ENCODE measurements around the gene ZNF213.
"Not testable (repeated sequence)": the region's sequence is repeated elsewhere in the genome, so short reads cannot be mapped to it uniquely, and the experiment has no call there.

Gene ZNF213

DNA sequence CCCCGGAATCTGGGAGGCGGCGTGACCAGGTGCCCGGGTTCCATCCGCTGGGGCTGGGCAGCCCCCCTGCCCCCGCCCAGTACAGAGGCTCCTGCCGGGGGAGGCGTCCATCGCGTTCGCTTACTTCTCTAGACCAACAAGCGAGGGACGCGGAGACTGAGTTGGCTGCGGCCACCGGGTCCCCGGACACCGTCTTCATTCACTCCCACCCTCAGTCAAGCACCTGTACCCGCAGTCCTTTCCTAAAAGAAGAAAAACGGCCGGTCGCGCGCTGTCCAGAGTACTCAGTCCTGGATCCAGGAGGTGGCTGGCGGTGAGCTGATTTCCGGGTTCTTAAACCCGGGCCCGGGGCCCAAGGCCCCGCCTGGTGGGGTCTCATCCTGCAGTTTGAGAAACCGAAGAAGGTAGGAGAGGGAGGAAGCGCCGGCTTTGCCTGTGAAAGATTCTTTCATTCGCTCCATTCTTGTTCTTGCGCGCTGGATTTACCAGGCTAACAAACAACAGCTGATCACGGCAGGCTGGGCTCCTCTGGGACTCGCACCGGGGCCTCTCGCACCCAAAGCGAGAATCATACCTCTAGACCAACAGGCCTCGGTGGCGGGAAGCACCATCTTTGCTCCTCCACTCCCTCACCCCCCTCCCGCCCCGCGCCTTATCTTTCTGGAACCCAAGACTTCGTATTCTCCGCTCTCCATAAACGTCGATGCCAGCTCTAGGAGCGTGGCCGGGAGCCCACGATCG, 35.8 kb downstream of the ZNF213 start:
- DNase-seq (ENCODE audit: low read depth, low spot score) = no peak

DNA sequence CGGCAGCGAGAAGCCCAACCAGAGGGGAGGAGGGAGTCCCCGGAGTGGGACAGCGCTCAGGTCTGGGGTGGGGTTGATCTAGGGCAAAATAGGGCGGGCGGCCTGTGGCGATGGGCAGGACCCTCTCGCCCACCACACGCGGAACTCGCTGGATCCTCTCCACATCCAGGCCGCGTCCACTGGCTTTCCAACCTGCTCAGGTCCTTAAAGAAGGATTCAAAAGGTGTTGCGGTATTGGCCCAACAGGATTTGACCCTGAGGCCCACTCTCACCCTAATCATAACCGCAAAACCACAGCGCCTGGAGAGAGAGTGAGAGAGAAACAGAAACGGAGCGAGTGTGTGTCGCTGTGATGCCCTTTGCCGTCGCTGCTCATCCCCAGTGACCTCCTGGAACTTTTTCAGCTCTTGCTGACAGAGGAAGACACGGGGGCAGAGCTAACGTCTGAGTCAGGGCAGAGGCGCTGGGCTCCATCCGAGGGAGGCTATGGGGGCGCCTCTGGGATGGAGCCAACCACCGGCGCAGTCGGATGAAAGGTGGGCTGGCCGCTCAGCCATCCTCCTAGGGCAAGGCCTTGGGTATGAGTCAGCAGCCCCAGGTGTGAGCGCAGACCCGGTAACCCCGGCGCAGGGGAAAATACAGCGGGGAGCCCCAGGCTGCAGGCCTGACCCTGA, 36.5 kb downstream of the ZNF213 start:
- DNase-seq (ENCODE audit: low read depth, low spot score) = no peak

DNA sequence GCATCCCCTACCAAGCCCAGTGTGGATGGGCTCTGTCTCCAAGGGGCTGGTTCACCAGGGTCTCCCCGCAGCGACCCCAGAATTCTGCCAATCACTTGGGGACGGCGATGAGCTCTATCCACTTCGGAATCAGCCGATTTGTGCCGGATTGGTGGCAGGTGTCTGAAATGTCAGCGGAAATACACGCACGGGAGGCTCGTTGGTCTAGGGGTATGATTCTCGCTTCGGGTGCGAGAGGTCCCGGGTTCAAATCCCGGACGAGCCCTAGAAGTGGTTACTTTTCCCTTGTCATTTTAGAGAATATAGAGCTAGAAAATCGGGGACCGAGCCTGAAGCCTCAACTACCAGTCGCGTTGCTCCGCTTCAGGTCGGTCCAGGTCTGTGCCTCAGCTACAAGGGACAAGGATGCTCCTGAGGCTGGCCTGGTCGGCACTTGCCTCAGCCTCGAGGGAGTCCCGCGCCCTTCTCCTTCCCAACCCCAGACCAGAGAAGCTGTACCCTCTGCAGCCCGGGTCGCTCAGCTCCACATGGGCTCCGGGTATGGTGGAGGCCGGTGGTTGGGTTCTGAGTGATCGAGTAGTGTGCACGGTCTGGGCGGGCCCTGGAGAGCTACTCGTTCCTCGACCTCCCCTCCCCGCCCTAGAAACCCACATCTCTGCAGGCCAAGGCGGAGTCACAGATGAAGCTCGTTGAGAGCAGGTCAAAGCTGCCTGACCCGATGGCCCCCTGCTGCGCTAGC, 37.2 kb downstream of the ZNF213 start:
- DNase-seq (ENCODE audit: low read depth, low spot score) = no peak

DNA sequence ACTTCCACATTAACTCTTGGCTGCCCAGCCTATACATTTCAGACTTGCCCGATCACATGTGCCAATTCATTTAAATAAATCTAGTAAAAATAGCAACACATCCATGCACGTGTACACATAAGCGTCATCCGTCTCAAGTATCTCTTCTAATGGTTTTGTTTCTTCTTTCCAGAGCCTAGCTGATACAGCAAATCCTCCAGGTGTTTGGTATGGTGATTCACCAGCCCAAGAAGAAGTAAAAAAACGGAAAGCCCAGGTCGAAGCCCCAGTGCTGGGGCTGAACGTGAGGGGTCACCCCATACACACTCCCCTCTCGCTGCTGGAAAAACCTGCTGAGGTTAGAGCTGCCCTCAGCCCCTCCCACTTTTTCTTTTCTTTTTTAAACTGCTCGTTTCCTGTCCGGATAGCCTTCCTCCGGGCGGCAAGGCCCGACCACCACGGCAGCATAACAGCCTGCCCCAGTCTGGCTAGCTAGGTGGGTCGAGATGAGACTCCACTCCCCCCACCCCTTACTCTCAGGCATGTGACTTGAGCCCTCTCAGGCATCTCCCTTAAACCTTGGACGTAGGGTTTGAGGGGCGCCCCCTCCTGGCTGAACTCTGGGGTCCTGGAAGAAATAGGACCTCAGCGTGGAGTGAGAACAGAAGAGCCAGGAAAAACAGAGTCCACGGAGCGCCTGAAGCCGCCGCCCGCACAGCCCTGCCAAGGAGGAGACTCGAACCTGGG, 39.2 kb downstream of the ZNF213 start:
- DNase-seq (ENCODE audit: low read depth, low spot score) = no peak

DNA sequence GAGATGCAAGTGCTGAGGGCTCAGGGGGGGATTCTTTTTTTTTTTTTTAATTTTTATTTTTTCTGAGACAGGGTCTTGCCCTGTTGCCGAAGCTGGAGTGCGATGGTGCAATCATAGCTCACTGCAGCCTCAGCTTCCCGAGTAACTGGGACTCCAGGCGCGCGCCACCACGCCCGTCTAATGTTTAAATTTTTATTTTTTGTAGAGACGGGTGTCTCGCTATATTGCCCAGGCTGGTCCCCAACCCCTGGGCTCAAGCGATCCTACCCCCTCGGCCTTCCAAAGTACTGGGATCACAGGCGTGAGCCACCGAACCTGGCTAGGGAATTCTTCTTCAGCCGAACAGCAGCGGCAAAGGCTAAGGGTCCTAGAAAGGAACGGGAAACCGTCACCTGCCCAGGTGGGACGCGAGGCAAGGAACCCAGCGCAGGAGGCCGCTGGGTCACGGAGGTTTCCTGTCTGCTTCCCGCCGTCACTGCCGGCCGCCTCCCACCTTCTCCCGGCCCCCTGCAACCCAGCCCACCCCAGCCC, 39.9 kb downstream of the ZNF213 start:
- no peak for DNase-seq (ENCODE audit: low read depth, low spot score)

DNA sequence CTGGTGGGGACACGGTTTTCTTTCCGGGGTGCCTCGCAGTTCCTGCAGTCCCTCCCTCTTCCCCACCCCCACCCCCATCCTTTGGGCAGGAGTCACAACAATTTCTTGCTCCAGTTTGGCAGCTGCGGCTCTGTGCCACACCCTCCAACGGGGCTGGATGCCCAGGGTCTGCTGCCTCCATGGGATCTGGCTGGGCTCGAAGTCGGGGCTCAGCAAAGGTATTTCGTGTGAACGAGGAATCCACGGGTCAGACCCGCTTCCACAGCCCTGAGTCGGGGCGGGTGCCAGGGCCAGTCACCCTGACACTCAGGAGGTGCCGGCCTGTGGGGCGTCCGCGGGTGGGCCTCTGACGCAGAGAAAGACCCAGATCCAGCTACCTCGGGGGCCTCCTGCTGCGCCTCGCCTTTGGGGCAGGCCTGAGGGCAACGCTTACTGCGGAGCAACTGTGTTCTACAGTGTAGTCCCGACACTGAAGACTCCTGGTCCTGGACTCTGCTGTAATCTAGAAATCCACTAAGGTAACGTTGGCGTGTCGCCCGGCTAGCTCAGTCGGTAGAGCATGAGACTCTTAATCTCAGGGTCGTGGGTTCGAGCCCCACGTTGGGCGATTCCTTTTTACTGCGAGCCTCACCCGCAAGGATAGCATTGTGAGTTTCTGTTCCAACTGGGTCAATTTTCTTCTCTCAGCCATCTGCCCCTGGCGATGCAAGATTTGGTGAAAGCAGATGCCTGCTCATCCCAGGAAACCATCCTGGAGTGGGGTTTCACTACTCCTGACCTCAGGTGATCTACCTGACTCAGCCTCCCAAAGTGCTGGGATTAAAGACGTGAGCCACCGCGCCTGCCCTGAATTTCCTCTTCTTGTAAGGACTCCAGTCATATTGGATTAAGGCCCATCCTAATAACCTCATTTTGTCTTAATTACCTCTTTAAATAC, 40.6 kb downstream of the ZNF213 start:
- DNase-seq (ENCODE audit: low read depth, low spot score) = no peak

DNA sequence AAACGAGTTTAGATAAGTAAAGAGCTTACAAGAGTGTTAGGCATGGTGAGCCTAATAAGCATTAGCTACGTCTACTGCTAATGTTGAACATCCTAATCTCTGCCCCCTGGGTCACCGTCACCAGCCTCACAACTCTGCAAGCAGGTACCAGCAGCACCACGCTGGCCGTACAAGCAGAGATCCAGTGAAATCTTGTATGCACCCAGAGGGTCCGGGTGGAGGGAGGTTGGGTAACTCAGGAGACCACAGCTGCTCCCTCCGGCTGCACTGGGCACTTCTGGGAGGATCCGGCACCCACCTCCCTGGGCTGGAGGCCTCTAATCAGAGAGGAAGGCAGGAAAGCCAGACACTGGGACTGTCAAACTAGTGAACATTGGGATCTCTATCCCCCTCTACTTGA, 44.8 kb downstream of the ZNF213 start:
- no peak for DNase-seq (ENCODE audit: low read depth, low spot score)

DNA sequence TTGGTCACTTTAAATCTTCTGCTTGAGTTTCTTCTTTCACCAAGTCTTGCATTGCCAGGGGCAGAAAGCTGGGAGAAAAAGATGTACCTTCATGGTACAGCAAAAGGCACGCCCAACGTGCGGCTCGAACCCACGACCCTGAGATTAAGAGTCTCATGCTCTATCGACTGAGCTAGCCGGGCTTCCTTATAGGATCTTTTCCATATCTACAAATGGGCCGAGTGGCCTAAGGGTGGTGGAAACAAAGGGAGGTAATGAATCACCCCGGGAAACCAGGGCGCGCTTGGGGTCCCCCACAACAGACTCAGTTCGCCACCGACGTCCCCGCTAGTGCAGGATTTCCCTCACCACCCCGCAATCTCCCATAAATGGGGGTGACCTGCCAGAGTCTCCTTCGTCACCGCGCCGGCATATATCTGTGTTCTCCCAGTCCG, 45.6 kb downstream of the ZNF213 start:
- DNase-seq (ENCODE audit: low read depth, low spot score) = no peak

DNA sequence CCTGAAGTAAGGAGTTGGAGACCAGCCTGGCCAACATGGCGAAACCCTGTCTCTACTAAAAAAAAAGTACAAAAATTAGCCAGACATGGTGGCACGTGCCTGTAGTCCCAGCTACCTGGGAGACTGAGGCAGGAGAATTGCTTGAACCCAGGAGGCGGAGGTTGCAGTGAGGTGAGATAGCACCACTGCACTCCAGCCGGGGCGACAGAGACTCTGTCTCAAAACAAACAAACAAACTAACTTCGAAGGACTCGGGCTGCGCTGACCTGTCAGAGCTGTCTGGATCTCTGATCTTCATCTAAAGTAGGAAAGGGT, 47.4 kb downstream of the ZNF213 start:
- DNase-seq (ENCODE audit: low read depth, low spot score) = not testable (repeated sequence)

DNA sequence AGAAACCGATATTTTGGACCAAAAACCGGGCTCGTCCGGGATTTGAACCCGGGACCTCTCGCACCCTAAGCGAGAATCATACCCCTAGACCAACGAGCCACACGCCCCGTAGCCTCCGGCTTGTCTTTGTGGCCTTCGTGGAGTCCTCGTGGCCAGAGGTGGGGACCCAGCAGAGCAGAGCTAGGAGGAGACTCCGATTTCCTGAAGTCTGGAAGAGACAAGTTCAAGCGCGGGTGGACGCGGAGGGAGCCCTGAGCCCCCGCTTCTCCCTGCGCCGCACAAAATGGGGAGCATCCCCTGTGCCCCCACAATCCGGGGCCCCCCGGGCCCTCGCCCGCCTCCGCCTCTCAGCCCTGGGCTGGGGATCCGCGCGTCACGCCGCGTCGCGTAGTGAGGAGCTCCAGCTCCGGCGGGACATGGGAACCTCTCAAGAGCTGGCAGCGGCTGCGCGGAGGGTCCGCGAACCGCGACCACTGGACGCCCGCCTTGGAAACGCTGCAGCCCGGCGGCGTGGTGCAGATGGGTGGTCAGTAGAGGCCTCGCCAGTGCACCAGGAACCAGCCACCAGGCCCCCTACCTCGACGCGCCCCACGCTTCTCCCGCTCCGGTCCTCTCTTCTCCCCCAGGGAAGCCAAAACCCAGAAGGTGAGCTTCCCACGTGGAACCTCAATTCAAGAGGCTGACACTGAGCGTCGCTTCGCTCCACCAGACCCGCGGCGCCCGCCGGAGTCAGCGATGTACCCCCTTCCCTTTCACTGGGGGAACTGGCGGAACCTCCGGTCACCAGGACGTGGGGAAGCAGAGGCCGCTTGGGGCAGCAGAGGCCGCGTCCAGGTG, 48.0 kb downstream of the ZNF213 start:
- peak; percentile 68 for DNase-seq (ENCODE audit: low read depth, low spot score)

DNA sequence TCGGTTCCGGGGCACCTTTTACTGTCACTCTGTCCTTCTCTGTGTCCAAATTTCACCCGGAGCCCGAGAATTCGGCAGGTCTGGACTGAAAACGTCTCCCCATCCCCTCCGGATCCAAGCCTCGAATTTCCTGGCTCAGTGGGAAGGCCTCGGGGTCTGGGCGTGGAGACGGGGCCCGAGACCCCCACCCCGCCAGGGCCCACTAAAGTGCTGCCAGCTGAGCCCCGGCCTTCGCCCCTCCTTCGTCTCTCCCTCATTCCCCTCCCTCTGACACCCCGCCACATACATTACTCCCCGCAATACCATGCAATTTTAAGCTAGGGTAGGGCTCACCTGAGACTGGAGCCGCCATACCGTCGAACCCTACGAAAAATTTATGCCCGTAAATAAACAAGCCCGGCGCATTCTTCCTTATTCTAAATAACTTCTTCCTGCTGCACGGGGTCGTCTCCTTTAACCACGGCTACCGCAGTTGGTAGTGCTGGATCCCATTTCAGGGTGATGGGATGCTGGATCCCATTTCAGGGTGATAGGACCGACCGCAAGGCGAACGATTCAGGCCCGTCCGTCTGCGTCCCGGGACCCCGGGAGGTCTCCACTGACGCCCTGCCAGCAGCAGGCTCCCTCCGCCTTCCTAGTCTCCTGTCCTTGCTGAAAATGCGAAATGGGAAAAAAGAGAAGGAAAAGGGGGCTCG, 48.8 kb downstream of the ZNF213 start:
- no peak for DNase-seq (ENCODE audit: low read depth, low spot score)

DNA sequence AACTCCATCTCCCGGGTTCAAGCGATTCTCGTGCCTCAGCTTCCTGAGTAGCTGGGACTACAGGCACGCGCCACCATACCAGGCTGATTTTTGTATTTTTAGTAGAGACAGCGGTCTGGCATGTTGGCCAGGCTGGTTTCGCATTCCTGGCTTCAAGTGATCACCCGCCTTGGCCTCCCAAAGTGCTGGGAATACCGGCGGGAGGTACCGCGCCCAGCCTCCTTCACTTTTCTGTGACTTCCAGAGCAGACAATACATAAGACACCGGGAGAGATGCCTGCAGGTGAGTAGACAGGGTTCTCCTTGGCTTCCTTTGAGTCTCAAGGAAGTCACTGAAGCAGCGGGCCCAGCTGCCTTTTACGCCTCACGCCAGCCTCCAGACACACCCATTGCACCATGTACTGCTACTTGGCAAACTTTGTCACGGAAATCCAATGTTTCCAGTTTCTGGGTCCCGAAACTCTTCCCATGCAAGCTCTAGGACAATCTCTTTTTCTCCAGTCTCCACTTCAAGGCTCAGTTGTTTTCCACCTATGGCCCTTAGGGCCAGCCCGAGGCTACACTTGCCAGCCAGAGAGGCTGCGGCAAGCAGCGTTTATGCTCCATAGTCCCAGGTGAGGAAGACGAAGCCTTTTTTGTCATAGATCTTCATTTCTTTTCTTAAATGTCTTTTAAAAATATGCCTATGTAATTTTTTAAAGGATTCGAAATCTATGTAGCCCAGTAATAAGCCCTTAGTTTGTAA, 52.3 kb downstream of the ZNF213 start:
- no peak for DNase-seq (ENCODE audit: low read depth, low spot score)

DNA sequence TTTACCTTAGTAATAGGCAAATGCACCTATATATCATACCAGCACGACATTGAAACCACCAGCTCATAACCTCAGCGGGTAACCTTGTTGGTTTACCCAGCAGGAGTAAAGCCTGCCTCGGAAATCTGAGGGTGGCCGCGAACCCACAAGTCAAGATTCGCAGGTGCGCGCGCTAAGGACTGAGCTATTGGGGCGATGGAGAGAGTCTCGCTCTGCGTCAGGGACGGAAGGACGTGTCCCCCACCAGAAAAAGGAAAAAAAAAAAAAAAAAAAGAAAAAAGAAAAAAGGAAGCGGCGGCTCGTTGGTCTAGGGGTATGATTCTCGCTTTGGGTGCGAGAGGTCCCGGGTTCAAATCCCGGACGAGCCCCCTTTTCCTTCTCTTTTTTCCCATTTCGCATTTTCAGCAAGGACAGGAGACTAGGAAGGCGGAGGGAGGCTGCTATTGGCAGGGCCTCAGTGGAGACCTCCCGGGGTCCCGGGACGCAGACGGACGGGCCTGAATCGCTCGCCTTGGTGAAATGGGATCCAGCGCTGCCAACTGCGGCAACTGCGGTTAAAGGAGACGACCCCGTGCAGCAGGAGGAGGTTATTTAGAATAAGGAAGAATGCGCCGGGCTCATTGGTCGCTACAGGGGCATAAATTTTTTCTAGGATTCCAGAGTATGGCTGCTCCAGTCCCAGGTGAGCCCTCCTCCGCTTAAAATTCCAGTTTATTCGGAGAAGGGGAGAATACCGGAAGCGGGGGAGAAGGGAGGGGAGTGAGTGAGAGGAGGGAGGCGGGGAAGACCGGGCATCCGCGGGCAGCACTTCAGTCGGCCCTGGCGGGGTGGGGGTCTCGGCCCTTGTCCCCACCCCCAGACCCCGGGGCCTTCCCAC, 53.2 kb downstream of the ZNF213 start, which contains the start of gene OR1F1:
TSS of gene OR1F1 (plus strand) at position 407 of the 877 bp plus-strand sequence.
- DNase-seq (ENCODE audit: low read depth, low spot score) = peak; percentile 68

DNA sequence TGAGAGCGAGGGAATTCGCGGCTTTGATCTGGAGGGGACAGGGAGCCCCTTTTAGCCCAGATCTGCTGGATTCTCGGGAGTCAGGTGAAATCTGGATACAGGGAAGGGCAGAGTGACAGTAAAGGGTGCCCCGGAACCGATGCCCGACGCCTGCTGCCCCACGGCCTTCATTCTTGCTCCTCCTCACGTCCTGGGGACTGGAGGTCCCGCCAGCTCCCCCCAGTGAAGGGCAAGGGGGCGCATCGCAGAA, 53.8 kb downstream of the ZNF213 start:
- DNase-seq (ENCODE audit: low read depth, low spot score) = no peak

DNA sequence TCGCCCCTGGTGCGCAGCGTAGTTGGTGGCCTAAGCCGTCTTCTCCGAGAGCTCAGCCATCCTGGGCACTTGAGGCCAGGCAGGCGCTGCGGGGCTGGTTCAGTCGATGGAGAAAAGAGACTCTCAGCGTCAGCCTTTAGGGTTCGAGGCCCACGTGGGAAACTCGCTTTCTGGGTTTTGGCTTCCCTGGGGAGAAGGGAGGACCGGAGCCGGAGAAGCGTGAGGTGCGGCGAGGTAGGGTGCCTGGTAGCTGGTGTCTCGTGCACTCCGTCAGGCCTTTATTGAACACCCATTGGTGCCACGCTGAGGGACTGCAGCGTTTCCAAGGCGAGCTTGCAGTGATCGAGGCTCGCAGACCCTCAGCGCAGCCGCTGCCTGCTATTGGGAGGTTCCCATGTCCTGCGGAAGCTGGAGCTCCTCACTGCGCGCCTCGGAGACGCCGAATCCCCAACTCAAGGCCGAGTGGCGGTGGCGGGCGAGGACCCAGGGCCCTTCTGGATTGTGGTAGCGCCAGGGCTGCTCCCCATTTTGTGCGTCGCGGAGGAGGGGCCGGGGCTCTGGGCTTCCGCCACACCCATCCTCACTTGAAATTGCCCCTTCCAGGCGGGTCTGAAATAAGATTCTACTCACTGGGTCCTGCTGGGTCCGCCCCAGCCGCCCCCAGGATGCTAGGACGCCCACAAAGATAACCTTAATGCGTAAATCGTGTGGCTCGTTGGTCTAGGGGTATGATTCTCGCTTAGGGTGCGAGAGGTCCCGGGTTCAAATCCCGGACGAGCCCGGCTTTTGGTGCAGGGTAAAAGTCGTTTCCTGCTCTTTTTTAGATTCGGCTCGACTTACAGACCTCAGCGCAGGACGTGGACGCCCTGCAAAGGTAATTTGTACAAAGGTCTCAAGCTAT, 54.3 kb downstream of the ZNF213 start:
- peak; percentile 69 for DNase-seq (ENCODE audit: low read depth, low spot score)

DNA sequence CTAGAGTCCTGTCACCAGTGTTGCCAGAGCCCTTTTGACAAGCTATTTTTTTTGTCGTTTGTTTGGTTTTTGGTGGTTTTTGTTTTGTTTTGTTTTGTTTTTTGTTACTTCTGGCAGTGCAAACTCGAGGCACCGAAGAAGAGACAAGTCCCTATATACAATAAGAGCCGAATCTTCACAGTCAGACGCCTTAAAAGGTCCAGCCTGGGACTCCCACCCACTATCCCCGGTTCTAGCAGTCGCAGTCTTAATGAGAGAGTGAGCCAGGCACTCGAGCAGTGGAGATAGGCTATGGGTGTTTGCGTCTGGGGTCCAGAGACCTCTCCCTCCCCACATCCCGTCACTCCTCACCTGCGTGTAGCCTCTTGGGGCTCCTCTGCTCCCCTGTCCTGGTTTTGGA, 55.0 kb downstream of the ZNF213 start:
- DNase-seq (ENCODE audit: low read depth, low spot score) = no peak

DNA sequence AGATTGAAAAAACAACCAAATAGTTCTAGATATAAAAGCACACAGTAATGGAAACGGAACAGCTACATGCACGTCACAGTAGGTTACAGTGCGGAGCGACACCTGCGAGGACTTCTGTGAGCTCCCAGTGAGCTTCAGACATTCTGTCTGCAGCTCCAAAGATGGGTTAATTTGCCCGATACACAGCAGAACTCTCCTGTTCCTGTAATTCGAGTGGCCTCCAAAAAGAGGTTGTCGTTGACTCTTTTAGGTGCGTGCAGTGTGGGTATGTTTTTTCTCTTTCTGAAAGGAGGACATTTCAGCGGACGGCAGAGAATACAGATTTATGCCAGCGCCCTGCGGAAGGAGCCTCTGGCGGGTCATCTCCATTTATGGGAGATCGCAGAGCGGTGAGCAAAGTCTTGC, 56.1 kb downstream of the ZNF213 start:
- no peak for DNase-seq (ENCODE audit: low read depth, low spot score)

Measured in astrocyte of the hippocampus (primary cell).